ENCODE data around the gene PLCB1.

Gene PLCB1

GRCh38 chr20:8399947-8400346, 267.9 kb downstream of the PLCB1 start:
- H3K4me3 ChIP-seq (replicated peaks in 1 of 2; ENCODE audit: low read depth in 2 of 2, low read length in 2 of 2), result no peak overlapping the region
- no peak for TF ChIP-seq CTCF (IDR thresholded peaks at IDR 0.05; ENCODE audit: low read depth, low read length)
- no peak for DNase-seq (ENCODE audit: low read depth in 2 of 2)

GRCh38 chr20:8400486-8400885, 268.4 kb downstream of the PLCB1 start:
- DNase-seq (ENCODE audit: low read depth in 2 of 2), result no peak
- H3K4me3 ChIP-seq (replicated peaks in 1 of 2; ENCODE audit: low read depth in 2 of 2, low read length in 2 of 2), result no peak overlapping the region
- TF ChIP-seq CTCF (IDR thresholded peaks at IDR 0.05; ENCODE audit: low read depth, low read length), result no peak

- H3K4me3 ChIP-seq (replicated peaks in 1 of 2; ENCODE audit: low read depth in 2 of 2, low read length in 2 of 2), result no peak overlapping the region
- TF ChIP-seq CTCF (IDR thresholded peaks at IDR 0.05; ENCODE audit: low read depth, low read length), result no peak
- peak in 1 of 2 donors; percentile 27 for DNase-seq (ENCODE audit: low read depth in 2 of 2)
These were observed 269.5 kb downstream of the PLCB1 start for GRCh38 chr20:8401556-8401955.

- no peak for DNase-seq (ENCODE audit: low read depth in 2 of 2)
- TF ChIP-seq CTCF (IDR thresholded peaks at IDR 0.05; ENCODE audit: low read depth, low read length), result no peak
- H3K4me3 ChIP-seq (replicated peaks in 1 of 2; ENCODE audit: low read depth in 2 of 2, low read length in 2 of 2), result no peak overlapping the region
These were observed 270.7 kb downstream of the PLCB1 start for GRCh38 chr20:8402798-8403197.

DNA sequence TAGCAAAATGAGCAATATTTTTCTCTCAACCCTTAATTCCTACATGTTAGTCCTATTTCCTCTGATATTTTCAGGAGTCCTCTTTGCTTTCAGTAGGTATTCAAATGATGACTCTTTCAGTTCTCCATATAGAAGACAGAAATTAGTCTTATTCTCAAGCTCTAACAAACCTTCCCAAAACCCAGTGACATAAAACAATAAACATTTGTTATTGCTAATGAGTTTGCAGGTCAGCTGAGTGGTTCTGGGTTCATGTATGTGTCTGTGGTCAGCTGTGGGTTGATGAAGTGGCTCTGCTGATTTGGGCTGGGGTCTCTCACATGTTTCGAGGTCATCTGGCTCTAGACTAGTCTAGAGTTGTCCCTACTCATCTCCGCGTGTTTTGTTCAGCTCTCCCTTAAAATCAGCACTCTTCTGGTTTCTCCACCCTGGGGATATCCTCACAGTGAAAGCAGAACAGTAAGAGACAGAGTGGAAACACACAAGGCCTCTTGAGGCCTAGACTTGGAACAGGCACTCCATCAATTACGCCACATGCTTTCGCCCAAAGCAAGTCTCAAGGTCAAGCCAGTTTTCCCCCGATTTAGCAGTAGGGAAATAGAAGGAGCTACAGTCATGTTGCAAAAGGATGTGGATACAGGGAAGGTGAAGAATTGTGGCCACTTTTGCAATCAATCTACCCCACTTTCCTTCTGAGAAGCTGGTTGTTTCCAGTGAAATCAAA, 273.0 kb downstream of the PLCB1 start:
- H3K4me3 ChIP-seq (replicated peaks in 1 of 2; ENCODE audit: low read depth in 2 of 2, low read length in 2 of 2), result no peak overlapping the region
- no peak for DNase-seq (ENCODE audit: low read depth in 2 of 2)
- no peak for TF ChIP-seq CTCF (IDR thresholded peaks at IDR 0.05; ENCODE audit: low read depth, low read length)

- no peak for TF ChIP-seq CTCF (IDR thresholded peaks at IDR 0.05; ENCODE audit: low read depth, low read length)
These were observed 274.3 kb downstream of the PLCB1 start for GRCh38 chr20:8406391-8406790.

More at GRCh38 chr20:8406391-8406790, 274.3 kb downstream of the PLCB1 start:
- H3K4me3 ChIP-seq (replicated peaks in 1 of 2; ENCODE audit: low read depth in 2 of 2, low read length in 2 of 2), result no peak overlapping the region
- DNase-seq (ENCODE audit: low read depth in 2 of 2), result no peak
